Muscle of arm (tissue), 12 donors: ENCODE results near the gene ZMIZ1. TPM values are rescaled to one million over a fixed set of nuclear protein-coding genes. Genes with fewer than 3 reads are reported as not detected.

Experiments
- DNase-seq: peaks from one replicate; pipeline ENCODE4 v3.0.0-alpha.2; 2013
- polyA plus RNA-seq, 12 donors: library from polyadenylated mRNA; unstranded; fragments of 120-200 nt; gene quantifications; one replicate each; pipeline ENCODE4 v1.2.1, GENCODE V29; 2013; ENCODE audit not compliant: insufficient read length in 12 of 12

Gene ZMIZ1
- polyA plus RNA-seq, 12 donors = 27.7 to 66.3 (median 34.3) TPM; not detected in 1

DNA sequence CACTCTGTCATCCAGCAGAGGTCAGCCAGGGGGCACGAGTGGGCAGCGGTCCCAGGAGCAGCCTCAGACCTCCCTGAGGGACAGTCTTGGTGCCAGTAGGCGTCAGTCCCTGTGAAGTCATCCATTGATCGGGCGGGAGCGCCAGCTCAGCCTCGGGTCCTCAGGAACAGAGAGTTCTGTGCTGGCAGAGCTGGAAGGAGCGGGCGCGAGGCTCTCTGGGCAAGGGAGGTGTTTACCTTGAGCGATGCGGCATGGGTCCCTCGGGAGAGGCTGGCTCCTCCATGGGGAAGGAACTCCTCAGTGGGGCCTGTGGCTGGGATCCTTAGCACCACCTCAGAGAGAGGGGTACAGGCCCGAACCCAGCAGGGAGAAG, 177.4 kb downstream of the ZMIZ1 start:
- no peak for DNase-seq

GRCh38 chr10:79246606-79247275, 178.0 kb downstream of the ZMIZ1 start:
- no peak for DNase-seq

- DNase-seq = no peak
Observed at GRCh38 chr10:79247373-79248137, 178.8 kb downstream of the ZMIZ1 start.

DNA sequence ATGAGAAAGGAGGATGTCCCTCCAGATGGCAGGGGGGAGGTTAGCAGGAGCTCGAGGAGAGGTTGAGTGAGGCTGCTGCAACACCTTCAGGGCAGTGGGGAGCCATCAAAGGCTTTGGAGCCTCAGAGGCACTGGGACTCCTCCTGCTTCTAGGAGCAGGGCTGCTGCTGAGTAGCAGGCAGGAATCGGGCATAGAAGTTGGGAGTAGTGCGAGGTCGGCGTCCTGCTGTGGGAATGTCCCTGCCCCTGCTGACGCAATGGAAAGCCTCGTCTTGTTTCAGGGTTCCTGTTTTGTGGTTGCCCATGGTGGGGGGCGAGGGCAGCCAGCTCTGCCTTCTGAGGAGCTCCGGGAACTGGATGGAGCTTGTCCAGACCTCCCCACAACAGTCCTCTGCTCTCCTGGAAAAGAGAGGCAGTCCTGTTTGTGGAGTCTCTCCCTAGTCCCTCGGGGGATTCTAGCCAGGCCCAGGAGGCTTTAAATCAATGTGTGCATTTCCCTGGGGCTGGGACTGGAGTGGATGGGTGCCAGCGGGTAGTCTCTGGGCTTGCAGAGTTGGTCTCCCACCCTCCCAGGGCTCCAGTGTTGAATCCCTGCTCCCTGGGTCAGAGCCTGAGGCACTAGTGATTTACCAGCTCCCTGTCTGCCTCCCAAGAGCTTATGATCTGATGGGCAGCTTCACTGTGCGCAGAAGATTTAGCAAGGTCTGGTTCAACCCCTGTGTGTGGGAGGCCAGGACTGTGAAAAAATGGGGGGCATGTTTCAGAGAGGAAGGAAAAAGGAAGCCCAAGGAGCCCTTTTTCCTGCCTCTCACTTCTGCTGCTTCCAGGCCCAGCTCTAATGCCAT, 179.8 kb downstream of the ZMIZ1 start:
- no peak for DNase-seq

DNA sequence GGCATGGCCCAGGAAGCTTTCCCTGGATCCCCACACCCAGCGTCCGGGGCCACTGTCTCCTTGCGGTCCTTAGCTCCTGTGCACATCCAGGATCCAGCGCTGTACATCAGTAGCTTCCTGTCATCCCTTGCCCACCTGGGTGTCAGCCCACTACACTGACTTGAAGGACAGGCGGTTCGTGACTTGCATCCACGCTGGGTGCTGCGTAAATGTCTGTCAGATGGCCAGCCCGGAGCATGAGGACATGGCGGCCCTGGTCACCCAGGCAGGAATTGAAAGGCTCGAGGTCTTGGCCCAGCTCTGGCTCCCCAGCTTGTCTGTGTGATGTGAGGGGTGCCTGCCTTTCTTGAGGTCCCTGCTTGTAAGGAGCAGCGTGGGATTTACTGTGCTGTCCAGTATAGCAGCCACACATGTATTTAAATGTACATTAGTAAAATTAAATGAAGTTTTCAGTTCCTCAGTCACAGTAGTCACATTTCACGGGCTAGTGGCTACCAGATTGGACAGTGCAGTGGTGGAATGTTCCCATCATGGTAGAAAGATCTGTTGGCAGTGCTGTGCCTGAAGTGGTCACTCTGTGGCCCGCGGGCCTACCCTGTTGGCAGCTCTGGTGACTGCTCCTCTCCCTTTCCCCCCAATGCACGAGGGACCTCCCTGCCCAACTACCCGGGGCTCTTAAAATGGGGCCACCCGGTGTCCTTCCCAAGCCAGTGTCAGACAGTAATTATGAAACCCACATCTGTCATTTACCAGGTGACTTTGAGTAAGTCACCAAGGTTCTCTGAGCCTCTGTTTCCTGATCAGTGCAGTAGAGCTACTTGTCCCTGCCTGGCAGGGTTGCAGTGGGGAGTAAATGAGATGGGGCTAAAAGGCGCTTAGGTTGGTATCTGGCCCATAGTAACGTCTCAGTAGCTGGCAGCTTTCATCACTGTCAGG, 180.7 kb downstream of the ZMIZ1 start:
- no peak for DNase-seq

- DNase-seq = no peak
Observed at GRCh38 chr10:79250259-79250658, 181.5 kb downstream of the ZMIZ1 start.

DNA sequence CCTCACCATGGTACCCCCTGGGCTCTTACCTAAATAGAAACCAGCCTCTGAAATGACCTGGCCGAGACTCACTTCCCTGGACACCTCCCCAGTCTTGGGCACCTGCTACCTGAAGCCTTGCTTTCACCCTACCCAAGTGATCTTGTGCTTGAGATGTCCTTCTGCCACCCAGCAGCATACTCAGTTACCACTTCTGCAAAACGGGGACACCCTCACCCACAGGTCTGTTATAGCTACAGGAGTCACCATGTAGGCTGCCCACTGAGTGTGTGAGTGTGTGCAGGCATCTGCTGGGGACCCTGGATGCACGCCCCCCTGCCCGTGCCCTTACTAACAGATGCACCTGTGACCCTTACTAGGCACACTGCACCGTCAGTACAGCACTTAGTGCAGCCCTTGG, 183.7 kb downstream of the ZMIZ1 start:
- no peak for DNase-seq

DNA sequence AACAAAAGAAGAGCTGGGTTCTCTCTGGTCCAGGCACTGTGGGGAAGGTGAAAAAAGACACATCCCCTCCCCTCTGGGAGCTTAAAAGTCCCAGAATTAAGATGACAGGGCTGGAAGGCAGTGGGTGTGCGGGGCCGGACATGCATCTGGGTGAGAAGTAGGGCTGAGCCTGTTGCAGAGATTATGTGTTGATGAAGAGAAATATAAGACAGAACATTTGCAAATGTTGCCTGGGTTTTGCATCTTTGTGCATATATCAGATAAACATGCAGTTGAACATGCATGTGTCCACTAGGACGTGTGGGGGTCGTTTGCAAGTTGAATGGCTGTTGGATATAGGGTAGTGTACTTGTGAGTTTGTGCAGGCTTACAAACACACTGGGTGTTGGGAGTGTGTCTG, 184.2 kb downstream of the ZMIZ1 start:
- no peak for DNase-seq

GRCh38 chr10:79253704-79254103, 184.9 kb downstream of the ZMIZ1 start:
- DNase-seq = no peak

DNA sequence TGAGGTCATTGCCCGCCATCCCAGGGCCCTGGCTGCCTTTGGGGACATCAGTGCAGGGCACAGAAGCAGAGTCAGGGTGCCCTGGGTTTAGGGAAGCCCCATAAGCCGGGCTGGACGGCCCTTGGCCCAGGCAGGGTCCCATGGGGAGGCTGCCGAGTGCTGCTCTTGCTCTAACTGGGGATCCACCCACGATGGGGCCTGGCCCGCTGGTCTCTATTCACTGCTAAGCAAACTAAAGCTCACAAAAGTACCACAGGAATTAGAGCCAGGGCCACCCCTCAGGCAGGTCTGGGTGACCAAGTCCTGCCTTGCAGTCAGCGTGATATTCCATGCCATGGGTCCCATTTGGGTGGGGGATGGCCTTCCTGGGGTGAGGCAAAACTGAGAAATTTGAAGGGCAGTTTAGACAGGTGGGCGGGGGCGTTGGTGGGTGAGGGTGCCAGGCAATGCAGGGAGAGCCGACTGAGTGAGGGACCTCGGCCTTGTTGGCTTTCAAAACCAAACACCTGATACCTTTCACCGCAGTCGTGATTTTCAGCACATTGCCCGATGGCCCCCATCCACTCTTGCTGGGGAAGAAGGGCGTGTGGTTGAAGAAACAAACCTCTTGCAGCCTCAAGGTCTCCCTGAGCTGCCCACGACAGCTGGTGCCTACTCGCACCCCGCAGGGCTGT, 185.7 kb downstream of the ZMIZ1 start:
- no peak for DNase-seq

GRCh38 chr10:79255007-79255507, 186.3 kb downstream of the ZMIZ1 start:
- no peak for DNase-seq

DNA sequence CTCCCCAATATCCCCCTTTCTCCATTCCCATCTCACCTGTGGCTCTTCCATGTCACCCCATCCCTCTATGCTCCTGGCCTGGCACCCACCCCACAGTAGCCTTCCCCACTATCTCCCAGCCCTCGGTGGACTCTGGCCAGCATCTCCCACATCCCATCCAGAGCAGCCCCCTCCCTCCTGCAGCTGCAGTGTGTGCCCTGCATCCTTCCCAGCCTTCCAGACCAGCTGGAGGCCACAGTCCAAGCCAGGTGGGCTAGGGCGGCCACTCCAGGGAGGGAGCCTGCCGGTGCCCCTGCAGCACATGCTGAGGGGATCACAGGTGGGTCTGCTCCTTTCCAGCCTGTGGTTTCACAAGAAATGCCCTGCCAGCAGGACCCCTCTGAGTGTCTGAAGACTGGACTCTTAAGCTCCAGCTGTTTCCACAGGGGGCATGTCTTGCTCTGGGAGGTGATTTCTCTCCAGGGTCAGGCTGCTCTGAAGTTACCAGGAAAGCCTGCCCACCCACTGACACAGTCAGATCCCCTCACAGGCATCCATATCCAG, 187.6 kb downstream of the ZMIZ1 start:
- DNase-seq = no peak

- DNase-seq = no peak
Observed at GRCh38 chr10:79258894-79259293, 190.1 kb downstream of the ZMIZ1 start.

DNA sequence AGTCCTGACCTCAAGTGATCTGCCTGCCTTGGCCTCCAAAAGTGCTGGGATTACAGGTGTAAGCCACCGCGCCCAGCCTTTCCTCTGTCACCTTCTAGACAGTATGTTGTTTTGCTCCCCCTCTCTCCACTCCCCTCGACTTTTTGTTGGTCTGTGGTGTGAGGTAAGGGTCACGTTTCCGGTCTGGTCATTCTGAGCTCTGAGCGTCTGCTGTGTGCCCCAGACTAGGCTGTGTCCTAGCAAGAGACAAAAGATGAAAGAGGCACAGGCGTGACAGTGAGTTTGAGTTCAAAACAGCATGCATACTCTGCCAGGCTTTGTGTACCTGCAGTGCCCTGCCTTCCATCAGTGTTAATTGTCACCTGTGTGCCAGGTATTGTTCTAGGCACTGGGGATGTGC, 191.1 kb downstream of the ZMIZ1 start:
- DNase-seq = no peak

DNA sequence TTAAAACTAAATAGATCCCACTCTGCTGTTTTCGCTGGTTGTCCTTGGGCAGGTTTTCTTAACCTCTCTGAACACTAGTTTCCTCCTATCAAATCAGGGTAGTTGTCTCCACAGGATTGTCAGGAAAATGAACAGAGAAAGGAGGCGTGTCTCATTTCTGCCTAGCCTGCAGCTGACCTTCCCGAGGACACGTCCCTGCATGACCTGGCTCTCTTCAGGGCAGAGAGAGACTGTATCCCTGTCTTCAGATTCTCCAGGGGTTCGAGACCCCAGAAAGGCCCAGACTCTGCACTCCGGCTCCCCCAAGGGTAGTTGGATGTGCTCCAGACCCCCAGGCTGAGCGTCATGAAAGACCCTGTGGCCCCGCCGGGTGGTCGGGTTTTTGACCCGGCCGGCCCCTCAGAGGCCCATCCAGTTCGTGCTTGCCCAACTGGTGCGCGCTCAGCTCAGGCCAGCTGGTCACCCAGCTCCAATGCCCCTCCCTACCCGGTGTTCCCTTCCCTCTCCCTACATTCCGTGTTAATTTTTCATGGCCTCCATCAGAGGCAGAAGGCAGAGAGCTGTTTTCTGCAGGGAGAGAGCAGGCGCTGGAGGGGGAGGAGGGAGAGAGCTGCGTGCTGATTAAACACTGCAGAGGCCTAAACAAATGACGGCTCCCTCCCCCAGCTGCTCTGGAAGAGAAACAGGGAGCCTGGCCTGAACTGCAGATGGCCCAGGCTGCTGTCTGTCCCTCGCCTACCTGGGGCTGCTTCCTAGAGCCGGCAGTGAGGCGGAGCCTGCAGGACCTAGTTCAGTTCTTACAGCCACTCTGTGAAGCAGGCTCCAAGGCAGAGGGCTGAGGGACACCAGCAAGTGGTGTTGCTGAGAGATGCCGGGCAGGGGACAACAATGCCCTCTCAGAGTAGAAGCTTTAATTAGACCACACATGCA, 192.3 kb downstream of the ZMIZ1 start:
- no peak for DNase-seq

GRCh38 chr10:79262131-79262530, 193.4 kb downstream of the ZMIZ1 start:
- DNase-seq = no peak

DNA sequence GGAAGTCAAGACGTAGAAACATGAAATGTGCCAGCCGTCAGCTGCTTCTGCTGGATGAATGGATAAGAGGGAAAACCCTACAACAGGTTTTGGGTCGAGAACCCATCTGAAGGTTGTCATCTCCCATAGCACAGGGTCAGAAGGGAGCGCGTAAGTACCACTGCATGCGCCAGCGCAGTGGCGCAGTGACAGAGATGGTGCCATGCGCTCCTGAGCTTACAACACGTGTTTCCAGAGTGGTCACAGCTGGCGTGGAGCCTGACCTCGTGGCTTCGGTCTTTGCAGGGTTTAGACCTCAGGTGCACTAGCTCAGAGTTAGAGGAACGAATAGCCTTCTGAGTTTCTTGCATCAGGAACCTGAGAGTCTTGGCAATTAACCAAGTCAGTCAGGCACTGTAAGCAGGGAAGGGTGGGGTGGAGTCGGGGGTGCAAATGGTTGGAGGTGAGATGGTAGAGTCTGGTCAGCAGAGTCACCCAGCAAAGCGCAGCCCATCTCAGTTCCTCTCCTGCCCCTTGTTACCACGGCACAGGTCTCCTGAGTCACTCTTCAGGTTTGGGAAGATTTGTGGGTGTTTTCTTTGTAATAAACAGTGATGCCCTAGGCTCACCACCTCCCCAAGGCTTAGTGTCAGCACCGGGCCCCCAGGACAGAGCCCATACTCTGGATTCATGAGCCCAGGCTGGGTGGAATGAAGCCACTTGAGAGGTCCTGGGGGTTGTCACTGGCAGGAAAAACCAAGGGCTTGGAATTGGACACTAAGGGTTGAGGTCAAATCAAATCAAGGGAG, 194.4 kb downstream of the ZMIZ1 start:
- no peak for DNase-seq

- DNase-seq = no peak
Observed at GRCh38 chr10:79263939-79264338, 195.2 kb downstream of the ZMIZ1 start.
